Astrocyte of the spinal cord (primary cell): ENCODE measurements around the gene ANKS1B.

ENCODE experiments used
- DNase-seq: peaks from one replicate; pipeline ENCODE4 v3.0.0; 2011; ENCODE audit warnings: low read depth, low spot score
- H3K4me3 ChIP-seq: 2 replicates; pipeline ENCODE4 v1.5.1; 2011; ENCODE audit warnings: low read depth, mild to moderate bottlenecking, low read length, moderate library complexity
- CTCF ChIP-seq: IDR thresholded peaks from 2 replicates; pipeline ENCODE4 v1.5.1; 2012; ENCODE audit warnings: low read depth, mild to moderate bottlenecking, low read length, inconsistent platforms
- in situ Hi-C: cut with HindIII; loops from 2 replicates; pipeline ENCODE4 v1.10.0; 2017; ENCODE audit warnings: low sequenced_read_pairs

The ANKS1B gene

GRCh38 chr12:98821232-98821631, 1163.5 kb downstream of the ANKS1B start:
- no peak for DNase-seq
- H3K4me3 ChIP-seq, result no peak overlapping the region
- in situ Hi-C loops, result no loop called here
- no peak for TF ChIP-seq CTCF

- peak; percentile 12 for DNase-seq
- in situ Hi-C loops, result no loop called here
- TF ChIP-seq CTCF, result no peak
- no peak overlapping the region for H3K4me3 ChIP-seq
Measured at GRCh38 chr12:98819821-98820404, 1164.8 kb downstream of the ANKS1B start.

GRCh38 chr12:98819071-98819470, 1165.7 kb downstream of the ANKS1B start:
- TF ChIP-seq CTCF, result no peak
- no peak for DNase-seq
- no peak overlapping the region for H3K4me3 ChIP-seq
- in situ Hi-C loops, result no loop called here

- TF ChIP-seq CTCF, result no peak
- no peak for DNase-seq
- no peak overlapping the region for H3K4me3 ChIP-seq
- in situ Hi-C loops, result no loop called here
Measured at GRCh38 chr12:98818239-98818638, 1166.5 kb downstream of the ANKS1B start.

- in situ Hi-C loops, result no loop called here
- no peak for TF ChIP-seq CTCF
- no peak overlapping the region for H3K4me3 ChIP-seq
- no peak for DNase-seq
Measured at GRCh38 chr12:98817742-98818141, 1167.0 kb downstream of the ANKS1B start.

- no peak for DNase-seq
- in situ Hi-C loops, result no loop called here
- H3K4me3 ChIP-seq, result no peak overlapping the region
- no peak for TF ChIP-seq CTCF
Measured at GRCh38 chr12:98816720-98817119, 1168.0 kb downstream of the ANKS1B start.

GRCh38 chr12:98814254-98814653, 1170.5 kb downstream of the ANKS1B start:
- in situ Hi-C loops, result no loop called here
- peak; percentile 42 for DNase-seq
- H3K4me3 ChIP-seq, result no peak overlapping the region
- no peak for TF ChIP-seq CTCF
